ENCODE results near the gene CEMIP2.

Gene CEMIP2

DNA sequence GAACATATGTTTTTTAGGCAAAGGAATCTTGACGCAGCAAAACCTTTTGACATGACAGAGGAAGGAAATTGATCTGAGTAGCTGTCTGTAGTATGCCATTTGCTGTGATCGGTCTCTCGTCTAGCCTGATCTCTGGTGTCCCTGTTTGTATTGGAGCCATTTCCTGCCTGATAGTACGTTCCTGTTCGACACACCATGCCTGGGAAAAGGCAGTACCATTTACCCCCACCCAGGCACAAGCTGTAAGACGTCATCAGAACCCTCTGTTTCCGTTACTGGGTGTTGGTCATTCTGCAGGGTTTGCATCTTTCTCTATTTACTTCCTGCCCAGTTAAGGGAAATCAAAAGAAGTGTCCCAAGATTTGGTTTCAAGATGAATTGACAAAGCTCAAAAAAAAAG is 129.7 kb downstream of the CEMIP2 start:
- DNase-seq = peak; percentile 54 to 87

DNA sequence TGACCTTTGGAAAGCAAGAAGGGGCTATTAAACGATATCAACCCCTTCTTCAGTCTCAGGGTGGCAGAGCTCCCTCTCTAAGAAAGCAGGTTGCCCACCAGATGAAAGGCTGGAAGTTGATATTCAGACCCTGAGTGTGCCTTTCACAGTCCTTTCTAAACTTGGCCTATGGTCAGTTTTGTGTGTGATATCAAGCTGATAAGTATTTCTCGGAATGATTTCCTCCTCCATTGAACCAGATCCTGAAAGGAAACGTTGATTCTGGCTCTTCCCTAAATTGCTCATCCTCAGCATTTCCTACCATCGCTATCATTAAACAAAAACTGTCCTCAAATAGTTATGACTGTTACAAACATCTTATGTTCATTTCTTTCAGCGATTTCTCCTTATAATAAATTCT is 130.4 kb downstream of the CEMIP2 start:
- no peak for DNase-seq

DNA sequence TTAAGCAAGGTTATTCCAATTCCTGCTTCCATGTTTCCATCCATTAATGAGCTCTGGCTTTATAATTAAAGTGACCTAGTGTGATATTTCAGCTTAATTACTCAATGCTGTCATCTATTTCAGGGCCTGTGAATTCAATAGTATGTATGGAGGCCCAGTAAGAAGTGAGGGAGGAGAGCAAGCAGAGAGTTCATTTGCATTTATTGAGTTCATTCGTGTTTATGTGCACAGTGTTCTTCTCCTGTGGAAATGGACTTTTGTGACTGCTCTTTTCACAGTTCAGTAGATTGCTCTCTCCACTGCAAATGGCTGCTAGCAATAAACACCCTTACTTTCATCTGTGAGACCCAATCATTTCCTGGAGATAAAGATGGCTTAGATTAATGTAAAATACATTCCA is 130.9 kb downstream of the CEMIP2 start:
- DNase-seq = no peak

DNA sequence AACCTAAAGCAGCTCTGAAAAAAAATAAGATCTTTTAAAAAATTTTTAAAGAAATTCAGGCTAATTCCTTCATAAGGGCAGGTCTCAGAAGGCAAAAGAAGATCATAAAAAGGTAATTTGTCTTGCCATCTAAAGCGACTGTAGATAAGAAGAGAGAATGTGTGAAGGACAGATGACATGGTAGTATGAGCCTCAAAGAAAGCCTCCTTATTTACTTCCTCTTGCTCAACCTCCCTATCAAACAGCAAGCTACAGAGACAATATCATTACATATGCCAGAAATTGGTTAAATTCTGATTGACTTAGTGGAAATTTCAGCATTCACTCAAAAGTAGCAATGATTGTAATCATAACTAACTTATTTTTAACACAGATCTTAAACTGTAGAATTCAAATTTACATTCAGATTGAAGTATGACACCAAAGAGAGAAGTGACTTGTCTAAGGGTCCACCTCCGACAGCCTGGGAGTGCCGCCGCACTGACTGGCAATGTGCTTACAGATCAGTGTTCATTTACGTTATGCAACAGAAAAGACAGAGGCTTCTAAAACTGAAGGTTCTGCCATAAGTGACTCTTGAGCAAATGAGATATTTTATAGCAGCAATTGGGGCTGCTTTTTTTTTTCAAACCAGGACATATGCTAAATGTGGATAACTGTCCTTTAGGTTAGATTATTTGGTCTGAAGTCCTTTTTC is 132.0 kb downstream of the CEMIP2 start:
- DNase-seq = no peak

DNA sequence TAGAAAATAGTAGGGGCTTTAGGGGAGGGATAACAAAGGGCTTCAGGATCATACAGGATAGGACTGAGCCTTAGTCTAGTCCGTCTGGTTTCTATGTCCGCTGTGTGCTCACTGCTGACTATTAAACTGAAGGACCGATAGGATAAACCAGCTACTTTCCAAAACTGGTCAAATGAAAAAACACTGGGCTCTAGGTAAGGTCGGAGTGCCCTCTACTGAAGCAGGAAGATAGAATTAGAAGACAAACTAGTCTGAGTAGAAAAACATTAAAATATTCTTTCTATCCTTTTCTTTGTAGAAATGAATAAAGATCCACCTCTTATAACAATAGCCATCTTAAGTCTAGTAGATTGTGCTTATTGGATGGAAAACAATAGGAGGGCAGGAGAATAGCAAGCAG is 133.6 kb downstream of the CEMIP2 start:
- no peak for DNase-seq
